ENCODE measurements around the gene DDX24. TPM values are rescaled to one million over a fixed set of nuclear protein-coding genes. Genes with fewer than 3 reads are reported as not detected.

DDX24 gene
- total RNA-seq, 1 donor from 2014 or later, result 168 TPM

- H3K27ac Mint-ChIP-seq (ENCODE audit: unreplicated experiment), result peak overlapping the region; percentile 14
- no peak for TF ChIP-seq CTCF (conservative IDR thresholded peaks at IDR 0.05)
- no peaks in the 10 kb centered on the region for H3K36me3 Mint-ChIP-seq (ENCODE audit: low read depth)
These were observed 80.7 kb downstream of the DDX24 start for GRCh38 chr14:94000267-94000666.

GRCh38 chr14:93999573-93999972, 81.4 kb downstream of the DDX24 start:
- peaks cover 7% of the 10 kb centered on the region for H3K4me1 Mint-ChIP-seq
- H3K27me3 Mint-ChIP-seq (ENCODE audit: low read depth), result peaks cover 11% of the 10 kb centered on the region
- no peak for TF ChIP-seq CTCF (conservative IDR thresholded peaks at IDR 0.05)
- no peaks in the 10 kb centered on the region for H3K36me3 Mint-ChIP-seq (ENCODE audit: low read depth)
- H3K4me3 Mint-ChIP-seq, result no peak overlapping the region
- H3K9me3 Mint-ChIP-seq, result no peaks in the 10 kb centered on the region
- no peak for DNase-seq (ENCODE audit: low read depth, low spot score)
- no peak overlapping the region for H3K27ac Mint-ChIP-seq (ENCODE audit: unreplicated experiment)

More at GRCh38 chr14:94000267-94000666, 80.7 kb downstream of the DDX24 start:
- H3K27me3 Mint-ChIP-seq (ENCODE audit: low read depth), result peaks cover 17% of the 10 kb centered on the region
- peaks cover 7% of the 10 kb centered on the region for H3K4me1 Mint-ChIP-seq
- H3K4me3 Mint-ChIP-seq, result no peak overlapping the region
- H3K9me3 Mint-ChIP-seq, result no peaks in the 10 kb centered on the region
- no peak for DNase-seq (ENCODE audit: low read depth, low spot score)

DNA sequence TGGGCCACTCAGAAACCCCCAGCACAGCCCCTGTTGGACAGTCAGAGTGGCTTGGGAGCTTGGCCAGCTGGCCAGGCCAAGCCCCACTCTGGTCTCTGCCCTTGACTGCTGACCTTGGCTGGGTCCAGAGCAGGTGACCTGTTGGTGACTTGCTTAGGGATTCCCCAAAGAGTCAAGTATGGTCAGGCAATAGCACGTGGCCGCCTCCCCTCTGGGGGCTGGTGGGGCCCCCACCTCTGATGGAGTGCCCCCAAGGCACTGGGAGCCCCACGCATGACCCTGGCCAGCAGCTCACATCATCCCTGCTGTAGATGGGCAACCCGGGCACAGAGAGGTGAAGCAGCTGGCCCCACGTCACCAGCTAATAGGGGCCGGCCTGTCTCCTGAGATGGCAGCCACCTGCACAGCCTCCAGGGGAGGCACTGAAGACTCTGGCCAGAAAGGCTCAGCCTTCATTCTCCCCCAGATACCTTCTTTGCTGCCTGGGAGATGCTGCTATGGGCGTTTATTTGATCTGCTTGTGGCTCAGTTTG, 82.1 kb downstream of the DDX24 start:
- Mint-ChIP-seq H3K4me3 (no peak overlapping the region), H3K27me3 (ENCODE audit: low read depth) (peaks cover 11% of the 10 kb centered on the region), H3K4me1 (peaks cover 7% of the 10 kb centered on the region), H3K27ac (ENCODE audit: unreplicated experiment) (no peak overlapping the region), H3K36me3 (ENCODE audit: low read depth) (no peaks in the 10 kb centered on the region), H3K9me3 (no peaks in the 10 kb centered on the region)
- no peak for TF ChIP-seq CTCF (conservative IDR thresholded peaks at IDR 0.05)
- no peak for DNase-seq (ENCODE audit: low read depth, low spot score)

Other genes with a start within 250 kb of the DDX24 start
- gene FAM181A, start 153.9 kb downstream of the DDX24 start, total RNA-seq, result 13.4 and 14.7 TPM in 2 replicates
- gene ASB2, start 104.6 kb downstream of the DDX24 start, total RNA-seq, result 3.0 and 3.5 TPM in 2 replicates
- not detected in 2 replicates for gene CCDC197, start 83.9 kb downstream of the DDX24 start, total RNA-seq
- 4.4 and 4.8 TPM in 2 replicates for gene OTUB2, start 54.9 kb downstream of the DDX24 start, total RNA-seq
- 36.3 and 39.7 TPM in 2 replicates for gene IFI27L1, start 108 bp upstream of the DDX24 start, total RNA-seq
- 8.1 and 9.5 TPM in 2 replicates for gene IFI27, start 29.5 kb upstream of the DDX24 start, total RNA-seq
- 25.3 and 30.4 TPM in 2 replicates for gene IFI27L2, start 48.4 kb upstream of the DDX24 start, total RNA-seq
- 1.1 and 1.6 TPM in 2 replicates for gene PPP4R4, start 93.1 kb upstream of the DDX24 start, total RNA-seq
- gene SERPINA10, start 212.1 kb upstream of the DDX24 start, total RNA-seq, result not detected in 2 replicates
- gene SERPINA6, start 242.1 kb upstream of the DDX24 start, total RNA-seq, result not detected in 2 replicates

Measured in neural crest cell (in vitro differentiated cells).